ENCODE data around the gene CDH24. TPM values are rescaled to one million over a fixed set of nuclear protein-coding genes. Genes with fewer than 3 reads are reported as not detected.

The CDH24 gene
- total and polyA plus RNA-seq, 2 experiments from 2014 or later = 4.4 to 17.8 TPM

DNA sequence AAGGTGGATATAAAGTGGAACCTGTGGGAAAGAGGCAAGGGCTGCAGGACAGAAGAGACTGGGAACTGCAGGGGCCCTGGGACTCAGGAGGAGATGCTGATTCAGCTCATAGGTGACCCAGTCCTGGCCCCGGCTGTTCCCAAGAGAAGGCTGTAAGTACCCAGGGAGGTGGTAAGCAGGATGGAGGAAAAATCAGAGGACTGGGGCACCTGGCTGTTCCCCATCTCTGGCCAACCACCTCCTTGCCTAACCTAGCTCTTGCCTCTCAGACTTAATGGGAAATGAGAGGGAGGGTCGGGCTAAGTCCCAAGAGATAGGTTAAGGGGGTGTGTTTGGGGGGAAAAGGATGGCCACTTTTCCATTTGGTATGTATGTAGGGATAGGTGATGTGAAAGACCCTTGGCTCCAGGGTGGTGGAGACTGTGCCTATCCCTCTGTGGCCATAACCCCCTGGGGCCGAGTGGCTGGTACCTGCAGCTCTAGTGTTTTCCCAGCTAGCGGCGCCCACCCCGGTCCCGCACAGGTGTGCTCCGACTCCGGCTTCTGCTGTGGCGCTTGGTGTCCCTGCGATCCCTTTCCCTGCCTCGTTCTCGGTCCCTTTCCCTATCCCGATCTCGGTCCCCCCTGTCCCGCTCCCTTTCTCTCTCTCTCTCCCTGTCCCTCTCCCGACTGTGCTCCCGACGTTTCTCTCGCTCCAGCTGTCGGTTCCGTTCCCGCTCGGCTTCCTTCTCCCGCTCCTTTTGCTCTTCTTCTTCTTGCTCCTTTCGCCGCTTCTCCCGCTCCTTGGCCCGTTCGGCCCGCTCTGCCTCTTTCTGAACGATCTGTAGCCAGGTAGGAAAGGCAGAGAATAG, 1.6 kb upstream of the CDH24 start:
- DNase-seq (ENCODE audit: low spot score) = peak; percentile 42
- H3K27me3 ChIP-seq (ENCODE audit: insufficient read depth) = peaks cover 4% of the 10 kb centered on the region; the same call in 1 of the 2 replicates
- TF ChIP-seq POLR2AphosphoS5 (IDR thresholded peaks at IDR 0.05; ENCODE audit: low read depth) (no peak), REST (IDR thresholded peaks at IDR 0.05; ENCODE audit: unreplicated experiment) (no peak), CTCF (conservative IDR thresholded peaks at IDR 0.05; ENCODE audit: low read depth in 2 of 2) (no peak), STAT1 (IDR thresholded peaks at IDR 0.05; ENCODE audit: unreplicated experiment) (no peak), JUNB (IDR thresholded peaks at IDR 0.05; ENCODE audit: unreplicated experiment) (no peak), ZNF331 (CRISPR knock-in tag; IDR thresholded peaks at IDR 0.05; ENCODE audit: low read depth) (no peak), NANOG (IDR thresholded peaks at IDR 0.05; ENCODE audit: borderline replicate concordance) (no peak), CREB1 (CRISPR knock-in tag; IDR thresholded peaks at IDR 0.05; ENCODE audit: low read depth) (no peak), EZH2phosphoT487 (IDR thresholded peaks at IDR 0.05; ENCODE audit: unreplicated experiment) (no peak), ZNF114 (CRISPR knock-in tag; IDR thresholded peaks at IDR 0.05) (no peak), EZH2 (IDR thresholded peaks at IDR 0.05; ENCODE audit: low read depth, unreplicated experiment) (no peak)
- TF ChIP-seq, protein P1, sequence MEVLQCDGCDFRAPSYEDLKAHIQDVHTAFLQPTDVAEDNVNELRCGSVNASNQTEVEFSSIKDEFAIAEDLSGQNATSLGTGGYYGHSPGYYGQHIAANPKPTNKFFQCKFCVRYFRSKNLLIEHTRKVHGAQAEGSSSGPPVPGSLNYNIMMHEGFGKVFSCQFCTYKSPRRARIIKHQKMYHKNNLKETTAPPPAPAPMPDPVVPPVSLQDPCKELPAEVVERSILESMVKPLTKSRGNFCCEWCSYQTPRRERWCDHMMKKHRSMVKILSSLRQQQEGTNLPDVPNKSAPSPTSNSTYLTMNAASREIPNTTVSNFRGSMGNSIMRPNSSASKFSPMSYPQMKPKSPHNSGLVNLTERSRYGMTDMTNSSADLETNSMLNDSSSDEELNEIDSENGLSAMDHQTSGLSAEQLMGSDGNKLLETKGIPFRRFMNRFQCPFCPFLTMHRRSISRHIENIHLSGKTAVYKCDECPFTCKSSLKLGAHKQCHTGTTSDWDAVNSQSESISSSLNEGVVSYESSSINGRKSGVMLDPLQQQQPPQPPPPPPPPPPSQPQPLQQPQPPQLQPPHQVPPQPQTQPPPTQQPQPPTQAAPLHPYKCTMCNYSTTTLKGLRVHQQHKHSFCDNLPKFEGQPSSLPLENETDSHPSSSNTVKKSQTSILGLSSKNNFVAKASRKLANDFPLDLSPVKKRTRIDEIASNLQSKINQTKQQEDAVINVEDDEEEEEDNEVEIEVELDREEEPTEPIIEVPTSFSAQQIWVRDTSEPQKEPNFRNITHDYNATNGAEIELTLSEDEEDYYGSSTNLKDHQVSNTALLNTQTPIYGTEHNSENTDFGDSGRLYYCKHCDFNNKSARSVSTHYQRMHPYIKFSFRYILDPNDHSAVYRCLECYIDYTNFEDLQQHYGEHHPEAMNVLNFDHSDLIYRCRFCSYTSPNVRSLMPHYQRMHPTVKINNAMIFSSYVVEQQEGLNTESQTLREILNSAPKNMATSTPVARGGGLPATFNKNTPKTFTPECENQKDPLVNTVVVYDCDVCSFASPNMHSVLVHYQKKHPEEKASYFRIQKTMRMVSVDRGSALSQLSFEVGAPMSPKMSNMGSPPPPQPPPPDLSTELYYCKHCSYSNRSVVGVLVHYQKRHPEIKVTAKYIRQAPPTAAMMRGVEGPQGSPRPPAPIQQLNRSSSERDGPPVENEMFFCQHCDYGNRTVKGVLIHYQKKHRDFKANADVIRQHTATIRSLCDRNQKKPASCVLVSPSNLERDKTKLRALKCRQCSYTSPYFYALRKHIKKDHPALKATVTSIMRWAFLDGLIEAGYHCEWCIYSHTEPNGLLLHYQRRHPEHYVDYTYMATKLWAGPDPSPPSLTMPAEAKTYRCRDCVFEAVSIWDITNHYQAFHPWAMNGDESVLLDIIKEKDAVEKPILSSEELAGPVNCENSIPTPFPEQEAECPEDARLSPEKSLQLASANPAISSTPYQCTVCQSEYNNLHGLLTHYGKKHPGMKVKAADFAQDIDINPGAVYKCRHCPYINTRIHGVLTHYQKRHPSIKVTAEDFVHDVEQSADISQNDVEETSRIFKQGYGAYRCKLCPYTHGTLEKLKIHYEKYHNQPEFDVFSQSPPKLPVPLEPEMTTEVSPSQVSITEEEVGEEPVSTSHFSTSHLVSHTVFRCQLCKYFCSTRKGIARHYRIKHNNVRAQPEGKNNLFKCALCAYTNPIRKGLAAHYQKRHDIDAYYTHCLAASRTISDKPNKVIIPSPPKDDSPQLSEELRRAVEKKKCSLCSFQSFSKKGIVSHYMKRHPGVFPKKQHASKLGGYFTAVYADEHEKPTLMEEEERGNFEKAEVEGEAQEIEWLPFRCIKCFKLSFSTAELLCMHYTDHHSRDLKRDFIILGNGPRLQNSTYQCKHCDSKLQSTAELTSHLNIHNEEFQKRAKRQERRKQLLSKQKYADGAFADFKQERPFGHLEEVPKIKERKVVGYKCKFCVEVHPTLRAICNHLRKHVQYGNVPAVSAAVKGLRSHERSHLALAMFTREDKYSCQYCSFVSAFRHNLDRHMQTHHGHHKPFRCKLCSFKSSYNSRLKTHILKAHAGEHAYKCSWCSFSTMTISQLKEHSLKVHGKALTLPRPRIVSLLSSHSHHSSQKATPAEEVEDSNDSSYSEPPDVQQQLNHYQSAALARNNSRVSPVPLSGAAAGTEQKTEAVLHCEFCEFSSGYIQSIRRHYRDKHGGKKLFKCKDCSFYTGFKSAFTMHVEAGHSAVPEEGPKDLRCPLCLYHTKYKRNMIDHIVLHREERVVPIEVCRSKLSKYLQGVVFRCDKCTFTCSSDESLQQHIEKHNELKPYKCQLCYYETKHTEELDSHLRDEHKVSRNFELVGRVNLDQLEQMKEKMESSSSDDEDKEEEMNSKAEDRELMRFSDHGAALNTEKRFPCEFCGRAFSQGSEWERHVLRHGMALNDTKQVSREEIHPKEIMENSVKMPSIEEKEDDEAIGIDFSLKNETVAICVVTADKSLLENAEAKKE (CRISPR knock-in tag; IDR thresholded peaks at IDR 0.05) = no peak
- TF ChIP-seq, protein P2, sequence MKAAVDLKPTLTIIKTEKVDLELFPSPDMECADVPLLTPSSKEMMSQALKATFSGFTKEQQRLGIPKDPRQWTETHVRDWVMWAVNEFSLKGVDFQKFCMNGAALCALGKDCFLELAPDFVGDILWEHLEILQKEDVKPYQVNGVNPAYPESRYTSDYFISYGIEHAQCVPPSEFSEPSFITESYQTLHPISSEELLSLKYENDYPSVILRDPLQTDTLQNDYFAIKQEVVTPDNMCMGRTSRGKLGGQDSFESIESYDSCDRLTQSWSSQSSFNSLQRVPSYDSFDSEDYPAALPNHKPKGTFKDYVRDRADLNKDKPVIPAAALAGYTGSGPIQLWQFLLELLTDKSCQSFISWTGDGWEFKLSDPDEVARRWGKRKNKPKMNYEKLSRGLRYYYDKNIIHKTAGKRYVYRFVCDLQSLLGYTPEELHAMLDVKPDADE (IDR thresholded peaks at IDR 0.05) = no peak
- Mint-ChIP-seq H3K36me3 (ENCODE audit: low read depth) (peaks cover 65% of the 10 kb centered on the region), H3K4me3 (no peak overlapping the region; the same call in 2 of the 3 replicates), H3K9me3 (no peaks in the 10 kb centered on the region), H3K4me1 (peaks cover 18% of the 10 kb centered on the region), H3K27ac (no peak overlapping the region), H3K27me3 (ENCODE audit: insufficient read depth, low read depth, poor library complexity) (peaks cover 18% of the 10 kb centered on the region)
- H3K9me2 ChIP-seq (ENCODE audit: insufficient read depth) = no peaks in the 10 kb centered on the region
- H4K20me1 ChIP-seq (replicated peaks; ENCODE audit: insufficient read depth) = peaks cover 24% of the 10 kb centered on the region
- 0 out of 2 replicates have a peak, but pooled peaks cover 8% of the 10 kb centered on the region for H3K79me2 ChIP-seq (replicated peaks; ENCODE audit: insufficient read depth)
- peaks cover 14% of the 10 kb centered on the region; the same call in 1 of the 2 replicates for H3K4me1 ChIP-seq (ENCODE audit: insufficient read depth)
- no peak overlapping the region; the same call in 1 of the 2 replicates for H3K4me2 ChIP-seq
- no peak for ATAC-seq
- no peak overlapping the region for H2AFZ ChIP-seq
- peak overlapping the region; percentile 85; the same call in 1 of the 2 replicates for H3K27ac ChIP-seq (ENCODE audit: low read depth)
- no peak overlapping the region for H3K4me3 ChIP-seq
- H3F3A ChIP-seq (replicated peaks; ENCODE audit: low read depth) = peaks cover 40% of the 10 kb centered on the region
- peaks cover 29% of the 10 kb centered on the region for H3K36me3 ChIP-seq (ENCODE audit: insufficient read depth)
